ENCODE results near the gene VDAC1. TPM values are rescaled to one million over a fixed set of nuclear protein-coding genes. Genes with fewer than 3 reads are reported as not detected.
A peak's percentile ranks its signal among the peaks of the same experiment; 100 is the strongest.
"Not testable (repeated sequence)": the region's sequence is repeated elsewhere in the genome, so short reads cannot be mapped to it uniquely, and the experiment has no call there.

VDAC1 gene
- total RNA-seq, 1 experiment from 2014 or later = 448 TPM

DNA sequence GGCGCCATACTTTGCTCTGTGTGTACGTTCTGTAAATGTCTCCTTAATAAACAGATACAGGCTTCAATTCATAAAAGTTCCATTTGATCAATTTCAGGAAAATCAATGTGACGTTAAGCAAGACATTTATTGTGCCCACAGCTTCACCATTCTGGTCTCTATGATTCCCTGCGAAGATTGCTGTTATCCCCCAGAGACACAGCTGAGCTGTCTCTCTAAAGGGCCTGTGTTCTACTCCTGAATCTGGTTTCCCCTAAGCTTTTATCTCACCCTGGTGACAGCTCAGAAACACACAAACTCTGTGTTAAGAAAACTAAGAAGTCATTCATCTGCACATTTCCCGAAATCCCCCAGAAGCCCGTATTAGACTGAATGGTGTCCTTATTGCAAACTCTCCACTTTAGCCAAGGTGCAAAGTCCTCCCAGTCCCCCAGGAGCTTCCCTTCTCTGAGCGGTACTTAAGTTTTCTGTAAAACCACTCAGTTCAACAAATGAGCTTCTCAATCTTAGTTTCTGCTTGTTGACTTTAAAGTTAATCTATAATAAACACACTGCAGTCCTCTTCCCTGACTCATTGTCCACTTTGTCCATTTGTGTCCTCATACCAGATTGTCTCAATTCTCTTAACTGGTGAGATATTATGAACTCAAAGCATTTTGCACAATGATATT is 35.0 kb downstream of the VDAC1 start:
- DNase-seq (ENCODE audit: extremely low read depth, low read depth) = no peak

DNA sequence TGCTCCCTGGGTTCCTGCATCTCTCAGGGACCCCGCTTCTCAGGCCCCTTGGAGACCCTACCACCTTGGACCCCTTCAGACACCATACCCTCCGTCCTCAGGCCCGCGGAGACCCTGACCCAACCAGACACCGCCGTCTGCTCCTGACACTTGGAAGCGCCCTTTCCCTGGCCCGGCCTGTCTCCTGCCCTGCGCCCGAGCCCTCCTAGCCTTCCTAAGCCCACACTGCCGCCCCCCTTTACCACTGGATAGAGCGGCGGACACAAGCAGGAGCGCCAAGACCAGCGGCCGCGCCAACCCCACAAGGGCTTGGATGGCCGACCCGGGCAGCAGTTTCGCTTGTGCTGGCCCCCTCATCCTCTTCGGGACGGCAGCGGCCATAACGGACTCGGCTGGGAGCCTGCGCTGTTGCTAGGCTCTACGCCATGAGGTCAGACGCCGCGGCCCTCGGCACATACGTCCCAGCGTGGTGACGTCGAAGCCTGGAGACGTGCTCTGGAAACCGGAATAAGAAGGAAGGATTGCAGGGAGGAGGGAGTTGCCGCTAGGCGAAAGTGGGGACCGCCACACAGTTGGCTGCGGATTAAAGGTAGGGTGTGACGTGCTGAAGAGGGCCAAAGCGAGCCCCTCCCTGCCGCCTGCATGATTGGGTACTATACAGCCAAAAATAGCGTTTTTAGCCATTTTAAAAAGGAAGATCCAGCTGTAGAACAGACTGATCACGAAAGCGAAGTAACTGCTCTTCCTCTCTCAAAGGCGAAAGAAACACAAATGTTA is 36.4 kb downstream of the VDAC1 start, which contains the start of gene C5orf15:
TSS of gene C5orf15 (minus strand) at position 422 of the 777 bp plus-strand sequence. CDS start at position 381, 41 bp downstream.
- DNase-seq (ENCODE audit: extremely low read depth, low read depth) = peak; percentile 97

DNA sequence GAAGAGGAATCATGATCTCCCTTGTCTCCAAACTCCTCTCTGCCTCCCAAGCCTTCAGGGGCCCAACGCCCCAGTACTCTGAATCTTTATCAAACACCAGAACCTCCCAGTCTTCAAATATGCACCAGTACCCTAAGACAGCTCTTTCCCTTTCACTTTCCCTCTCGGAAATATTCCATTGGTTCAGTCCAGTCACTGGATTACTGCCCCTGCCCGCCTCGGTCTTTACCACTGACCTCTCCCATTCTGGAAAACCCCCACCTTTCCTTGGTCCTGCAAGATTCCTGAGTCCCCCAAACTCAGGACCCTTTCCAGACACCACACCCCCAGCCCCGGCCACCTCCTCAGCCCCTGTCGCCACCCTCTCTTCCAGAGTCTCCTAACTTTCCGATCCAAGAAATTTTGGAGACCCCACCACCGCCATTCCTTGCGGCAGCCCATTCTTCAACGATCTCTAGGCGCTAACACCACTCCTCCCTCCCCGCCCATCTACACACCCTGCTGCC is 37.0 kb downstream of the VDAC1 start:
- DNase-seq (ENCODE audit: extremely low read depth, low read depth) = no peak

DNA sequence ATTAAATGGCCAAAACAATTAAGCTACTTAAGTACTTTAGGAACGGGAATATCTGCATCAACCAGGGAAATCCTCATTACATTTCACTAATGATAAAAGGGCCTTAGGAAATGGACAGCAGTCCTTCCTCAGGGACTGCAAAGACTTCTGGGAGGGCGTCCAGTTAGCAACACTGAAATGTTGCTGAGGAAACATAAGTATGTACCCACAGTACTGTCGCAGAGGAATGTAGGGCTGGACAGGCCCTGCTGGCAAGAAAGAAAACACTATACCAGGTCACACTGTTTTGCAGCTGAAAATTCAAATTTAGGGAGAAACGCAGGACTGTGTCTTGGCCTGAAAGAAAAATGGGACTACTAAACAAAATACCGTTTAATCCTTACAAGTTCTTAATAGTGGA is 37.7 kb downstream of the VDAC1 start:
- no peak for DNase-seq (ENCODE audit: extremely low read depth, low read depth)

DNA sequence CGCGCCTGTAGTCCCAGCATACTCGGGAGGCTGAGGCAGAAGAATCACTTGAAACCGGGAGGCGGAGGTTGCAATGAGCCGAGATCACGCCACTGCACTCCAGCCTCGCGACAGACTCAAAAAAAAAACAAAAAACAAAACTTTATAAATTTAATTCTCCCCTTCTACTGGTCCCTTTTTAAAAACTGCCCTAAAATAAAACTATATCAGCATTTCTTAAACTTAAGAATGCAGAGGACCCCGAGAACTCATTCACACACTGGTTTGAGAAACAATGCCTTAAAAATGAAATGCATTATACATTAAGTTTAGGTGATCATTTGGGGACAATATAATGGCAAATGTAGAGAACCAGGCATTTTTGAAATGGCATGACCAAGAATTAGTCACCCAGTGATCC is 38.7 kb downstream of the VDAC1 start:
- DNase-seq (ENCODE audit: extremely low read depth, low read depth) = no peak

DNA sequence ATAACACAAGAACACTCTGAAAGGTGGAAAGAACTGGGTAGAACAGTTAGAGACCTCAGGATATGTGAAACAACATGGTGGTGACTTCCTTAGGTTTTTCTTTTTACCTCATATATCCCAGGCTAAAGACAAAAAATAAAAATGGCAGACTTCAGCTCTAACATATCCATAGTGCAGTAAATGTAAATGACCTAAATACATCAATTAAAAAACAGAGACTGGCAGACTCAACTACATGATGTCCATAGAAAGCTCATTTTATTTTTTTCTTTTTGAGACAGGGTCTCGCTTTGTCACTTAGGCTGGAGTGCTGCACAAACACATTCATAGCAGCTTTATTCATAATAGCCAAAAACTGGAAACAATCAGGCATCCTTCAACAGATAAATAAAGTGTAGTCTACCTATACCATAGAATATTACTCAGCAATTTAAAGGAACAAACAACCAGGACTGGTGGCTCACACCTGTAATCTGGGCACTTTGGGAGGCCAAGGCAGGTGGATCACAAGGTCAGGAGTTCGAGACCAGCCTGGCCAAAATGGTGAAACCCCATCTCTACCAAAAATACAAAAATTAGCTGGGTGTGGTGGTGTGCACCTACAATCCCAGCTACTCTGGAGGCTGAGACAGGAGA is 41.2 kb downstream of the VDAC1 start:
- no peak for DNase-seq (ENCODE audit: extremely low read depth, low read depth)

DNA sequence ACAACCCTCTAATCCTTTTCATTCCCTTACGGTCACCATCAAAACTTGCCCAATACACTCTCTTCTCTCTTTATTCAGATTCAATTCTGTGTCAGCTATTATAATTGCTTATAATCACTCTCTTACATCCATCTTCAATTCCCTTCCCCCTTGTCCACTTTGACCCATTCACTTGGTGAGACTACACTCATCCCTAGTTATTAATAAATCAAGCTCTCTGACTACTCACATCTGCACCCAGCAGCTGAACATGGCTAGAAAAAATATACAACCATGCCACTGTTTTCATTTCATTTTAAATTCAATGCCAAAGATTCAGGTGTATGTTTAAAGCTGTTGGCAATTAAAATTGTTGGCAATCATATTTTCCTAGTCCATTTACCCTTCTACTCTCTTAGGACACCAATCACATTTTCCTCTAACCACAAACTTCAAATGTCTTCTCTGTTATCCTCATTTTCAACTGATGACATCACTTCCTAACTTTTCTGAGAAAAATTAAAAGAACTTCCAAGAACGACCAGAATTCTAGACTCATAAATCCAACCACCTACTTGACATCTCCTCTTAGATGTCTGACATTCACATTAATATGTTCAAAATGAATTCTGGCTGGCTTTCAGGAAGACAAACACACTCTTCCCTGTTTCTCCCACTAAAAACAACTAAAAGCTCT is 41.8 kb downstream of the VDAC1 start:
- no peak for DNase-seq (ENCODE audit: extremely low read depth, low read depth)

DNA sequence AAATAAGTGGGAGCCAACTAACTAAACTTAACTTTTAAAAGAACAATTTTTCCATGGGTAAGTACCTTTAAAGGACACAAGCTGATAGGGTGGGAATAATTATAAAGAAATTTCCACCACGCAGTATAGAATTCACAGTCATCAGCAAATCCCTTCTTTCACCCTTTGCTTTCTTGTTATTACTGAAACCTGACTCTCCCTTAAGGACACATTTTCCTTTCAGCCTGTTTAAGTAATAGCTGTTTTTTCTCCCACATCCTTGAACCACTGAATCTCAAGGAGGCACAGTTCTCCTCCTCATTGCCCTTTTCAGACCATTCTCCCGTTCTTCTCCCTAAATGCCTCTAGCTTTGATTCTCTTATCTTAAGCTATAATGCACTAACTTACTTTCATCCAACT is 42.6 kb downstream of the VDAC1 start:
- DNase-seq (ENCODE audit: extremely low read depth, low read depth) = no peak

DNA sequence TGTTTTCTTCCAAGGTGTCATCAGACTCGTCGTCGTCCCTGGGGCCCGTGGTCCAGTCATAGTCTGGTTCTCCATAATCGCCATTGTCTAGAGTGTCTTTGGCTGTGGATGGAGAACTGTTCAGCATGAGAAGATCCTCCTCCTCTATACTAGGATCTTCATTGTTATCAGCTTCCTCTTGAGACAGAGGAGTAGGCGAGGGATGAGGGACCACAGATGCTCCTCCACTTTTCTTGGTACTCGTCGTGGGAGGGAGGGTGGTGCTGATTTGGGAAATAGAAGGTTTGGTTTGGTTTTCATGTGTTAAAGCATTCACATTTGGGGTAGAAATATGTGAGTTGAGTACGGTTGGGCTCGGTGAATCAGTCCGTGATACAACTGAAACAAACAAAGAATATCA is 45.1 kb downstream of the VDAC1 start:
- no peak for DNase-seq (ENCODE audit: extremely low read depth, low read depth)

DNA sequence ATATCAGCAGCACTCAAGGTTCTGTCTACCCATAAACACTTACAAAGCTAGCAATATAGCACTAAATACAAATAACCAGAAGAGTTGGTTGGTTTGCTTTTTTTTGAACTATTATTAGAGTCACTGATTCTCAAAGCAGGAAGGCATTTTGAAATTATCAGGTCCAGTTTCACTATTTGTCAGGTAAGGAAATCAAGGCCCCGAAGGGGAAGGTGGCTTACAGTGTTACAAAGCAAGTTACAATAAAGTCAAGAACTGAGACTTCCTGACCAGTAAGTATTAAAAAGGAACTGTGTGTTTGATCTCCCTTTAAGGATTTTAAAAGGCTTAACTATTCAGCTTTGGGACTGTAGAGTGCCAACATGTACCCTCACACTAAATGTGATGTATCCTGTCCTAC is 47.2 kb downstream of the VDAC1 start:
- no peak for DNase-seq (ENCODE audit: extremely low read depth, low read depth)

DNA sequence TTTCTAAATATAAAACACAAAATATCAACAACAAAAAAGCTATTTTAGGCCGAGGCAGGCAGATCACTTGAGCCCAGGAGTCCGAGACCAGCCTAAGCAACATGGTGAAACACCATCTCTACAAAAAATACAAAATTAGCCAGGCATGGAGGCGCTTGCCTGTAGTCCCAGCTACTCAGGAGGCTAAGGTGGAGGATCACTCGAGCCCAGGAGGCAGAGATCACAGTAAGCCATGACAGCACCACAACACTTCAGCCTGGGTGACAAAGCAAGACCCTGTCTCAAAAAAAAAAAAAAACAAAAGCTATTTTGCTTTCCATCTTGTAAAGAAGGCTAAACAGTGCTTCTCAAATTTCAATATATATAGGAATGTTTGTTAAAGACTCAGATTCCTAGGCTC is 47.7 kb downstream of the VDAC1 start:
- no peak for DNase-seq (ENCODE audit: extremely low read depth, low read depth)

DNA sequence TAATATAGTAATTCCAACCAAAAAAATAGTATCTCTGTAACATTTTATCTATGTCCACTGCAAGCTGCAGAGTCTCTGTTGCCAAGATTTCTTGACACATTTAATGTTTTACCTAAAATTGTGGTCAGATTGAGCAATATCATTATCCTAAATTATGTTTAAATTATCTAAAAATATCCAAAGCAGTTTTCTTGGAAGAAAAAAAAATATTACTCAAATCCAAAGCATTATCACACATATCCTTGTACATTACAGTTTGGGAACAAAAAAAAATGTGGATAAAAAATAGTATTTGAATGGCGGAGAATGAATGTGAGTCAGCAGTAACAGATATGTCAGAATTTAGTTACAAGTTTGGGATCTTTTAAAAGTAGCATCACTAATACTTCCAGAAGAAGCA is 48.6 kb downstream of the VDAC1 start:
- not testable (repeated sequence) for DNase-seq (ENCODE audit: extremely low read depth, low read depth)

DNA sequence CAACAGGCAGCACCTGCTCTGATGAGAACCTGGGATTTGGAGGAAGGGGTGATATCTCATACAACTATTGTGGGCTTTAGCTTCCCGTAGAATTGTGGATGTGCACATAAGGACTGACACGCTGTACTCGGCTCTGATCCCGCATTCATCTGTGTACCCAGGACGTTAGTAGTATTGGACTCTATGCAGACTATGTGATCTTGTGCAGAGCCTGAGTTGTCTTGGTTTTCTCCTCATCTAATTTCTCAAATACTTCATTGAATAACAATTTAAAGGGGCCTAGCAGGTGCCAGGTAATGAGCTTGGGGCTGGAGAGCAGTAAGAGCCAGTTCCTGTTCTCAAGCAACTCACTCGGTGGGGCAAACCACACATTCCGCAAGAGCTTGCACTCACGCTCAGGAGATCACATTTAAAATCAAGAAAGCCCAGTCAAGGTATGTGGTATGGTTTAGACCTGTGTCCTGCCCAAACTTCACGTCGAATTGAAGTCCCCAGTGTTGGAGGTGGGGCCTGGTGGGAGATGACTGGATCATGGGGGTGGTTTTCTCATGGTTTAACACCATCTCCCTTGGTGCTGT is 51.1 kb downstream of the VDAC1 start:
- DNase-seq (ENCODE audit: extremely low read depth, low read depth) = no peak

DNA sequence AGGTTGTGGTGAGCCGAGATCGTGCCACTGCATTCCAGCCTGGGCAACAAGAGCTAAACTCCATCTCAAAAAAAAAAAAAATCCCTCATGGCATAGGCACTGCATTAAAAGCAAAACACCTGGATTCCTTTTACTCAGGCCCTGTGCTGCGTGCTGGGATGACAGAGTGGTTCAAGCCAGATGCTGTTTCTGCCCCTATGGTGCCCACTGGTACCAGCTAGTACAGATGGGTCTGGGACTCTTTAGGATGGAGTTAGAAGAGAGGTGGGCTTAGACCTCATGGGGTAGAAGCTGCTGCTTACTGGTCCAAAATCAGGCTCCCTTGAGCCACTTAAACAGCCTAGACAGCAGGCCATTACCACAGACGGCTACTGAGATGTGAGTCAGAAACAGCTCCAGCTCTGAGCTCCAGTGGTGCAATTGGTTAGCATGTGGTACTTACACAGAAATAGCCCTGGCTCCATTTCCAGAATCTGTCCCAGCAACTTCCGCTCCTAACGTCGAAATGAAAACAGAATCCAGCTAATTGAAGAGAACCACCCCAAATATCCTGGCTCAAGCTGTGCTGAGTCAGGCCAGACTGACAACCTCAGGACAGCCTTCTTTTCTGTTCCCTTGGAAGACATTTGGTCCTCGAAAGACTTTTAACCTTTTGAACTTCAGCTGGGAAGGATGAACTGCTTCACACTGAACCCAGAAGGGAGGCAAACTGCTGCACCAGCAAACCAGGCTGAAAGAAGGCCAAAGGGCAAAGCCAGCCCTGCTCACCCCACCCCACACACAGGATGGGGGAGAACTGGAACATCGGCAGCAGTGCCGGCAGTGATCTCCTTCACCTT is 51.8 kb downstream of the VDAC1 start:
- no peak for DNase-seq (ENCODE audit: extremely low read depth, low read depth)

DNA sequence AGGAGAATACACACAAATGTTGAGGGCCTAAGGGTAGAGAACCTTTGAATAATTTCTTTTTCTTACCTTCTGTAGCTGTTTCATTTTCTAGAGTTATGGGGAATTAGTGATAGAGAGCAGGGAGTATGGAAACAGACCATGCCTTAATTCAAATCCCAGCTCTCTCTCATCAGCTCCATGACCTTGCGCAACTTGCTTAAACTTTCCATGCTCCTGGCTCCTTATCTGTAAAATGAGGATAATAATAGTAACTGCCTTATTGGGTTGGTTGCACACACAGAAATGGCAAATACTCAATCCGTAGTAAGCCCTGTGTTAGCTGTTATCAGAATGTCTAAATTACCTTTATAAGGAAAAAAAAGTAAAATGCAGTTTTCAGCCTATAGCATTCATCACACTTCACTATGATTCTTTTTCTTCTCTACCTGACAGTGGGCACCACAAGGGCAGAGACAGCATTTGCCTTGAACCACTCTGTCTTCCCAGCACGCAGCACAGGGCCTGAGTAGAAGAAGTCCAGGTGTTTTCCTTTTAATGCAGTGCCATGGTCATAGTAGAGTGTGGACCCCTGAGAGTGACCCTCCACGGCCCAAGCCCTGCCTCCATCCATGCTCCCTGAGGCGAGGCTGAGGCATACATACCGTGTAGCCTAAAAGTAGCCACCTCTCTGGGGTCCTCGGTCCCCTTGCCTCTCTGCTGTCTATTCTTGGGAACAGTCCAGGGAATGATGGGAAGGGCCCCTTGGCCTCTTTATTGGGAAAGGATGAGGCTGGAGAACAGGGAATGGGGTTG is 53.8 kb downstream of the VDAC1 start:
- DNase-seq (ENCODE audit: extremely low read depth, low read depth) = no peak

DNA sequence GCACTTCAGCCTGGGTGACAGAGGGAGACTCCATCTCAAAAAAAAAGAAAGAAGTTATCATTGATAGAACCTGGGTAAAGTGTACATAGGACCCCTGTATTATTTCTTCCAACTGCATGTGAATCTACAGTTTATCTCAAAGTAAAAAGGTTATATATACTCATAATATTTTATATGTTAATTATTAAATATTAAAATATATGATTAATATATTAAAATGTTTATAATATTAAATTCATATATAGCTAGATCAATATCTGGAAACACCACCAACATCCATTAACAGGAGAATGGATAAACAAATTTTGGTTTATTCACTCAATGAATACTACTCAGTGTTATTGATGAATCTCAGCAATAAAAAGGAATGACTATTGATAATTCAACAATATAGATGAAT is 56.1 kb downstream of the VDAC1 start:
- DNase-seq (ENCODE audit: extremely low read depth, low read depth) = no peak

DNA sequence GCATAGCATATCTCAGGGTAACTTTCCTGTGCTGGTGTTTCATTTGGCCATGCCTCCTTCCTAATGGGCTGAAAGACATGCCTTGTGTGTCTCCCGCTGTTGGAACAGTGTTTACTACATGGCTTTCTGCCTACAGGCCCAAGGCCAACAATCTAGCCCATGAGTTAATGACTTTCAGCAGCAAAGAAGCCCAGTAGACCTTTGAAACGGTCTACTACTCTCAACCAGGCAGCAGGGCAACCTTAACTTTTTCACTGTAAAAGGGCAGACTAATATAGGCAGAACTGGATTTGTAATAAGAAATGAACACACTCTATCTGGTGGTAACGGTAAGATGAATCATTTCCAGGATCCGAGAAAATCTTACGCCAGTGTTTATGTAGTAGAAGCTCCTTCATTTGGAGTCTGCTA is 57.3 kb downstream of the VDAC1 start:
- DNase-seq (ENCODE audit: extremely low read depth, low read depth) = no peak

DNA sequence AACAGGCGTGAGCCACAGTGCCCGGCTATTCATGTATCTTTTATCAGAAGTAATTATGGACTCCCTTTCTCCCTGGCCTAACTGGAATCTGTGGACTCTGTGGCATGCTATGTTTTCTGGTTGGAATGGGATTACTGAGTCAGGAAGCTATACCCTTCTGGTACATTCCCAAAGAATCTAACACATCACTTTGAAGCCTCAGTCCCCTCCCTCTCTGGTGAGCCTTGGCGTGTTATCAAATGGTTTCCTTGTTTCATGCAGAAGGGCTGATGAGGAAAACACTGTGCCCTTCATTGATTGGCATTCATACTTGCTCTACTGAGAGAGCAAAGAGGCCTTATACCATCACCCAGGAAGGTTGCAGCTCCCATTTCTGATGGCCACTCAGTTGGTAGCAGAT is 59.2 kb downstream of the VDAC1 start:
- DNase-seq (ENCODE audit: extremely low read depth, low read depth) = no peak
